HCT116 (cell line): ENCODE data around the gene HES5. TPM values are rescaled to one million over a fixed set of nuclear protein-coding genes. Genes with fewer than 3 reads are reported as not detected.

Source experiments
- ATAC-seq: fragments of 200-7000 bp; cut with Tn5 transposase; 2 replicates; pipeline ENCODE4 v1.9.1; 2020; ENCODE audit warnings: mild to moderate bottlenecking, moderate library complexity
- BruUV-seq: library from RNA; stranded (reverse); fragments of 400-500 nt; replicated peaks from 2 replicates; lab custom pipeline; 2021; lab: Mats Ljungman, UMichigan
- CTCF ChIA-PET: fragments of 300-600 bp; sonication (Branson Sonifier 250); formaldehyde crosslinking; loops from one replicate; lab custom pipeline; 2021; ENCODE audit warnings: antibody characterized with exemption; lab: Charles Lee
- POLR2A ChIA-PET: fragments of 300-600, 350-600 bp; sonication (Branson Sonifier 250); formaldehyde crosslinking; loops from one replicate; lab custom pipeline; 2021; ENCODE audit warnings: antibody characterized with exemption; lab: Charles Lee
- RAD21 ChIA-PET, 2 experiments: fragments of 300-600 bp; sonication (Branson Sonifier 250); formaldehyde crosslinking; loops; one replicate each; lab custom pipeline; 2023; ENCODE audit warnings: low total read pairs in 2 of 2; ENCODE audit not compliant: uncharacterized antibody in 2 of 2, unreplicated experiment in 2 of 2, low non-redundant PET in 1 of 2; lab: Charles Lee
- DNase-seq: peaks from one replicate; pipeline ENCODE4 v3.0.0-alpha.2; 2010; ENCODE audit warnings: low read depth, low spot score
- H2AFZ ChIP-seq: fragments of 200-600 bp; shearing (Covaris generic), sonication (generic); 2 replicates; pipeline ENCODE4 v1.6.1; 2017; ENCODE audit warnings: low read depth, mixed run types, mixed read lengths, antibody characterized with exemption, low read length; ENCODE audit not compliant: poor library complexity, severe bottlenecking
- H3K27ac ChIP-seq: 2 replicates; pipeline ENCODE4 v1.5.1; 2012; ENCODE audit warnings: low read depth, low read length
- H3K27me3 ChIP-seq: fragments of 200-600 bp; sonication (generic); 2 replicates; pipeline ENCODE4 v1.6.1; 2016; ENCODE audit warnings: mixed run types, low read length, mixed read lengths; ENCODE audit not compliant: insufficient read depth
- H3K36me3 ChIP-seq, 2 experiments: fragments of 200-500 bp in 1 of 2; fragments of 200-600 bp in 1 of 2; sonication (Bioruptor generic) in 1 of 2; sonication (generic) in 1 of 2; 2 replicates each; pipeline versions ENCODE4 v1.5.1 to v1.6.1; 2014 to 2016; ENCODE audit warnings: low read length in 2 of 2, inconsistent platforms in 1 of 2, mixed read lengths in 1 of 2, mixed run types in 1 of 2; ENCODE audit not compliant: insufficient read depth in 2 of 2, control insufficient read depth in 1 of 2
- H3K4me1 ChIP-seq, 2 experiments: fragments of 200-600 bp in 1 of 2; sonication (generic) in 1 of 2; 2 replicates each; pipeline versions ENCODE4 v1.5.1 to v1.6.1; 2012 to 2017; ENCODE audit warnings: low read length in 2 of 2, inconsistent platforms in 1 of 2, mild to moderate bottlenecking in 1 of 2, mixed read lengths in 1 of 2, mixed run types in 1 of 2, moderate library complexity in 1 of 2; ENCODE audit not compliant: insufficient read depth in 2 of 2, control insufficient read depth in 1 of 2
- H3K4me2 ChIP-seq: fragments of 200-600 bp; sonication (generic); 2 replicates; pipeline ENCODE4 v1.6.1; 2017; ENCODE audit warnings: mixed run types, low read length, mixed read lengths
- H3K4me3 ChIP-seq, 2 experiments: fragments of 200-600 bp in 1 of 2; sonication (generic) in 1 of 2; replicated peaks in 1 of 2; 2 replicates each; pipeline ENCODE4 v1.5.1; 2011 to 2016; ENCODE audit warnings: low read length in 2 of 2, control low read depth in 1 of 2, low read depth in 1 of 2, mild to moderate bottlenecking in 1 of 2, mixed read lengths in 1 of 2, mixed run types in 1 of 2
- H3K79me2 ChIP-seq: fragments of 200-600 bp; sonication (generic); 2 replicates; pipeline ENCODE4 v1.6.1; 2017; ENCODE audit warnings: mild to moderate bottlenecking, mixed run types, low read length, moderate library complexity, mixed read lengths; ENCODE audit not compliant: insufficient read depth
- H3K9ac ChIP-seq: fragments of 200-600 bp; sonication (generic); 2 replicates; pipeline ENCODE4 v1.6.1; 2016; ENCODE audit warnings: low read length, mixed read lengths
- H3K9me2 ChIP-seq: fragments of 200-600 bp; sonication (generic), shearing (Covaris generic); 2 replicates; pipeline ENCODE4 v1.6.1; 2017; ENCODE audit warnings: mixed run types, mild to moderate bottlenecking, moderate library complexity; ENCODE audit not compliant: insufficient read depth
- H3K9me3 ChIP-seq, 2 experiments: fragments of 200-500 bp in 1 of 2; fragments of 200-600 bp in 1 of 2; sonication (Bioruptor generic) in 1 of 2; sonication (generic) in 1 of 2; 2 replicates each; pipeline ENCODE4 v1.6.1; 2014 to 2017; ENCODE audit warnings: low read length in 2 of 2, mixed read lengths in 2 of 2, inconsistent platforms in 1 of 2, low read depth in 1 of 2, mild to moderate bottlenecking in 1 of 2, mixed run types in 1 of 2, moderate library complexity in 1 of 2; ENCODE audit not compliant: control insufficient read depth in 1 of 2, insufficient read depth in 1 of 2
- H4K20me1 ChIP-seq: fragments of 200-600 bp; sonication (generic), shearing (Covaris generic); 2 replicates; pipeline ENCODE4 v1.6.1; 2017; ENCODE audit warnings: mixed run types, mild to moderate bottlenecking, moderate library complexity; ENCODE audit not compliant: insufficient read depth
- CEBPB ChIP-seq: IDR thresholded peaks from 2 replicates; pipeline ENCODE4 v1.6.1; 2012; ENCODE audit warnings: low read depth
- EZH2phosphoT487 ChIP-seq: fragments of 200-600 bp; IDR thresholded peaks from 2 replicates; pipeline ENCODE4 v1.6.1; 2018; ENCODE audit warnings: antibody characterized with exemption, borderline replicate concordance
- FOSL1 ChIP-seq: IDR thresholded peaks from 2 replicates; pipeline ENCODE4 v1.6.1; 2012; ENCODE audit warnings: low read depth
- JUND ChIP-seq: IDR thresholded peaks from 2 replicates; pipeline ENCODE4 v1.6.1; 2012
- SIN3A ChIP-seq: IDR thresholded peaks from 2 replicates; pipeline ENCODE4 v1.6.1; 2012; ENCODE audit warnings: low read depth
- SP1 ChIP-seq: IDR thresholded peaks from 2 replicates; pipeline ENCODE4 v1.6.1; 2012; ENCODE audit warnings: low read depth
- TCF7L2 ChIP-seq: IDR thresholded peaks from 2 replicates; pipeline ENCODE4 v1.7.0; 2011; ENCODE audit warnings: borderline replicate concordance, inconsistent platforms; ENCODE audit not compliant: insufficient read depth, insufficient read length; ENCODE audit errors: extremely low read depth
- ZBTB33 ChIP-seq: IDR thresholded peaks from 2 replicates; pipeline ENCODE4 v1.6.1; 2011; ENCODE audit warnings: mild to moderate bottlenecking, low read length, moderate library complexity; ENCODE audit not compliant: insufficient replicate concordance; ENCODE audit errors: extremely low read depth
- intact Hi-C: fragments of 100-400 bp; cut with micrococcal nuclease; formaldehyde crosslinking; loops from 2 replicates; pipeline ENCODE4 v1.10.0; 2022
- total RNA-seq: library from RNA; stranded (reverse); gene quantifications from one replicate; pipeline ENCODE4 v1.2.1, GENCODE V29; 2021; ENCODE audit not compliant: unreplicated experiment

Gene HES5
- total RNA-seq, 1 experiment from 2014 or later: not detected

GRCh38 chr1:2555634-2556276 lies 25.7 kb upstream of the HES5 start:
- H4K20me1 ChIP-seq: no peaks in the 10 kb centered on the region
- no peaks in the 10 kb centered on the region for H3K4me1 ChIP-seq
- H2AFZ ChIP-seq: no peak overlapping the region
- no peaks in the 10 kb centered on the region for H3K9me2 ChIP-seq
- ChIA-PET POLR2A (no interaction called here), CTCF (no interaction called here), RAD21 (no interaction called here)
- H3K36me3 ChIP-seq: no peaks in the 10 kb centered on the region
- no peak overlapping the region for H3K4me3 ChIP-seq
- no peaks in the 10 kb centered on the region for H3K27me3 ChIP-seq
- TF ChIP-seq SP1: no peak
- TF ChIP-seq CEBPB: no peak
- no peak for TF ChIP-seq JUND
- no peak for TF ChIP-seq EZH2phosphoT487
- no peak for TF ChIP-seq SIN3A
- no peak for TF ChIP-seq ZBTB33
- TF ChIP-seq TCF7L2: no peak
- no peak for TF ChIP-seq FOSL1
- no peak for DNase-seq
- H3K9me3 ChIP-seq: no peaks in the 10 kb centered on the region
- peak; percentile 24; the same call in 1 of the 2 replicates for ATAC-seq
- H3K9ac ChIP-seq: no peak overlapping the region
- intact Hi-C loops: no loop called here
- H3K79me2 ChIP-seq: no peaks in the 10 kb centered on the region
- no peak overlapping the region for H3K4me2 ChIP-seq
- H3K27ac ChIP-seq: no peak overlapping the region
- BruUV-seq: no TSS peak
